VCaP (cell line): ENCODE data around the gene MARCHF3.

Experiments used
- H3K27ac ChIP-seq: fragments of 450-650 bp; 2 replicates; pipeline ENCODE4 v1.5.1; 2017
- TF ChIP-seq, protein P1 (sequence below): fragments of 450-650 bp; conservative IDR thresholded peaks from 2 replicates; pipeline ENCODE4 v1.5.1; 2017; ENCODE audit warnings: mild to moderate bottlenecking, moderate library complexity

The MARCHF3 gene

DNA sequence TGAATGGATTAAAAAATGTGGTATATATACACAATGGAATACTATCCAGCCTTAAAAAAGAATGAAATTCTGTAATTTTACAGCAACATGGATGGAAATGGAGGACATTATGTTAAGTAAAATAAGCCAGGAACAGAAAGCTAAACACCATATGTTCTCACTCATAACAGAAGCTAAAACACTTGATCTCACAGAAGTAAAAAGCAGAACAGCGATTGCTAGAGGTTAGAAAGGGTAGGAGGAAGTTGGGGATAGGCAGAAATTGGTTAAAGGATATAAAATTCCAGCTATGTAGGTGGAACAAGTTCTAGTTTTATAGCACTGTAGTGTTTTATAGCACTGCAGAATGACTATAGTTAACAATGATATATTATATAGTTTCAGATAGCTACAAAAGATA is 15.8 kb downstream of the MARCHF3 start:
- H3K27ac ChIP-seq = no peak overlapping the region
- TF ChIP-seq, protein P1, sequence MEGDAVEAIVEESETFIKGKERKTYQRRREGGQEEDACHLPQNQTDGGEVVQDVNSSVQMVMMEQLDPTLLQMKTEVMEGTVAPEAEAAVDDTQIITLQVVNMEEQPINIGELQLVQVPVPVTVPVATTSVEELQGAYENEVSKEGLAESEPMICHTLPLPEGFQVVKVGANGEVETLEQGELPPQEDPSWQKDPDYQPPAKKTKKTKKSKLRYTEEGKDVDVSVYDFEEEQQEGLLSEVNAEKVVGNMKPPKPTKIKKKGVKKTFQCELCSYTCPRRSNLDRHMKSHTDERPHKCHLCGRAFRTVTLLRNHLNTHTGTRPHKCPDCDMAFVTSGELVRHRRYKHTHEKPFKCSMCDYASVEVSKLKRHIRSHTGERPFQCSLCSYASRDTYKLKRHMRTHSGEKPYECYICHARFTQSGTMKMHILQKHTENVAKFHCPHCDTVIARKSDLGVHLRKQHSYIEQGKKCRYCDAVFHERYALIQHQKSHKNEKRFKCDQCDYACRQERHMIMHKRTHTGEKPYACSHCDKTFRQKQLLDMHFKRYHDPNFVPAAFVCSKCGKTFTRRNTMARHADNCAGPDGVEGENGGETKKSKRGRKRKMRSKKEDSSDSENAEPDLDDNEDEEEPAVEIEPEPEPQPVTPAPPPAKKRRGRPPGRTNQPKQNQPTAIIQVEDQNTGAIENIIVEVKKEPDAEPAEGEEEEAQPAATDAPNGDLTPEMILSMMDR = no peak

DNA sequence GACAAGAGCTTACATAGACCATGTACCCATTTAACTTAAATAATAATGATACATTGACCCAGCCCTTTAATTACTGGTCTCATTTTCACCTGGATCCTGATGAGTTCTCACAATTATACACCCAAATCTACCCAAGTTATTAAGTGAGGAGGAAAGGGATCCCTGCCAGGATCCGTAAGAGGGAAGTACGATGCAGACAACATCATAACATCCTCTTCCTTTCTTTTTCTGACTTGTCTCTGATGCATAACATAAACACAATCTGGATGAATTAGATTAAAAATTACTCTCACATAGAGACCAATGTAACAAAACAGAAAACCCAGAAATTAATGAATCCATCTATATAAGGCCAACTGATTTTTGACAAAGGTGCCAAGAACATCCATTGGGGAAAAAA is 17.0 kb downstream of the MARCHF3 start:
- TF ChIP-seq, protein P1 = no peak
- H3K27ac ChIP-seq = no peak overlapping the region

DNA sequence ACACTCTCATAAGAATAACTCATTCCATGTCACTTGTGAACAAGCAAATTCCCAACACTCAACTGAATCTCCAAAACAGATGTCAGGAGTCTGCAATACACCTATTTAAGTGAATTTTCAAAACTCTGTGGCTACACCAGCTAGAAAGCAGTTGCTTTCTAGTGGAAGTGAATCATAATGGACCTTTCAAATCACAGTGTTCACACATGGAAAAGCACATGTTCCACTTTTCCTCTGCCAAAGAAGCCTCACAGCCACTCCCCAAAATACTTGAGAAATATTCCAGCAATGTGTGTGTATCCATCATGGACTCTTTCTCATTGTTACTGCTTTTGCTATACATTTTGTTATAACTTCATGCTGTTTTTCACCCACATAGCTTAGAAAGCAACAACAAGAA is 17.4 kb downstream of the MARCHF3 start:
- TF ChIP-seq, protein P1 = no peak
- no peak overlapping the region for H3K27ac ChIP-seq

DNA sequence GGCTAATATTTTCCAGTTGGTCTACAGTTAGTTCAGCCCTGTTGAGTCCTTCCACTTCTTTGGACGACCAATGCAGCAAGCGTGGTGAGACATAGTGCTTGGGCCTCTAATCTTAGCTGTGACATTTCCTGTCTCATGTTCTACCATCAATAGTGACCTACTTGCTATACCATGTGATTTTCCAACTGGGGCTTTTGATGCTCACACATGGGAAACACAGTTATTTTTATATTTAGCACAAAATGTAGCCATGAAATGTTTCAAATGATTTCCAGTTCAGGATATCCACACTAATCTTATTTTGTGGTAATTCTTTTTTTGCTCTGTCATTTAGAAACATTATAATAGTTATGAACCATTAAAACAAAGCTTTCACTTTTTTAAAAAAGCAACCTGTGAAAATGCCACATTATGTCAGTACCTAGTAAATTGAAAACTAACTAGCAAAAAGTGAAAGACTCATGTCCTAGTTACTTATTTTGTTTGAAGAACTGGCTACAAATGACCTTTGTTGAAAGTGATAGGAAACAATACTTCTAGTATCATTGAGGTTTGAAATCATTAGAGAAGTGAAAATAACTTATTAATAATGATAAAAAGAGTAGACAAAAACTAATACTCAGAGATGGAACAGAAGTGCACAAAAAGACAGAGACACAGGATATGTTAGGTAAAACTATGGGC is 18.3 kb downstream of the MARCHF3 start:
- TF ChIP-seq, protein P1 = no peak
- H3K27ac ChIP-seq = no peak overlapping the region

DNA sequence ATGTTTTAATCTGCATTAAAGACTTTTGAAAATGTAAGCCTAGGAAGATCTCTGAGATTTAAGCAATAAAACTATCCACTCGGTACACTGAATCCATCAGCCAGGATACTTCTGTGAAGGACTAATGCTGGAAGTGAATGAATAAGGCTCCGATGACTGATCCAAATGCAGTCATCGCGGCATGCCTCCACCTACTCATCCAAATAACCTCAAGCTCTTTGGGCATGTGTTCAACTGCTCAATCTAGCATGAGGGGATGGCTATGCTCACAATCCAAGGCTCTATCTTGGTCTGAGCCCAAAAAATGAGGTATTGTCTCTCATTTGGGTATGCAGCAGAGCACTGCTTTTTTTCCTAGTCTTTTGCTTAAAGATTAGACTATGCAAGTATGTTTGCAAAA is 19.2 kb downstream of the MARCHF3 start:
- H3K27ac ChIP-seq = no peak overlapping the region
- TF ChIP-seq, protein P1 = no peak

DNA sequence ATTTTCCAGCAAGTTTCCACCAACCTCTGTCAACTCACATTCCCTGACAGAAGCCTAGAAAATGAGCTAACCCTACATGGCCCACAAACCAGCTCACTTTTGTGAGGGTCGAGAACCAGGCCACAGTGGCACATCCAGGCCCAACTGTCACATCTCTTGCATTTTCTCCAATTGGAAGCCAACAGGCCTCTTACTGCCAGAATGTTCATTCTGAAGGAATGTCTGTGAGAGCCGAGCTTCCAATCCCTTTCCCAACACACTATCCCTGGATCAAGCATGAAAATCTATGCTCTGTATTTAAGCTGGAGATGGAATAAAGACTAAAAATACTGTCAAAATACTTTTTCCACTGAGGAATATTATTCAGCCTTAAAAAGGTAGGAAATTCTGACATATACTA is 20.0 kb downstream of the MARCHF3 start:
- TF ChIP-seq, protein P1 = no peak
- no peak overlapping the region for H3K27ac ChIP-seq

DNA sequence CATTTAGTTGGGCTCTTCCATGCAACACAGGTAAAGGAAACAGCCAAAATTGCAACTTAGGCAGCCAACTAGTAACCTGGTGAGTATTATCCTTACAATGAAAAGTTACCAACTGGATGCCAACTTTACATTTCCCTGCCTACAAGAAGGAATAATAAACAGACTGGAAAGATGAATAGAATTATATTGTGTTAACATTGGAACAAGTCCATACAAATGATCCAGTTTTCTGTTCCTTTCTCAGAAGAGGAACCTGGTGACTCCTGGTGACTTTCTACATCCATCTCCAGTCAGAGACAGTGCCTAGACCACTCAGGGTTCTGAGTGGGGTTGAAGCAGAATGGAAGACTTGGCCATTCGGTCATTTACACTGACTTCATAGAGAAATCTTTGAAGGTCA is 20.6 kb downstream of the MARCHF3 start:
- TF ChIP-seq, protein P1 = no peak
- H3K27ac ChIP-seq = no peak overlapping the region; the same call in 1 of the 2 replicates
